ENCODE measurements around the gene MANBA. TPM values are rescaled to one million over a fixed set of nuclear protein-coding genes. Genes with fewer than 3 reads are reported as not detected.

Gene MANBA
- total RNA-seq, 2 donors from 2014 or later, result 16.3 to 21.8 TPM

DNA sequence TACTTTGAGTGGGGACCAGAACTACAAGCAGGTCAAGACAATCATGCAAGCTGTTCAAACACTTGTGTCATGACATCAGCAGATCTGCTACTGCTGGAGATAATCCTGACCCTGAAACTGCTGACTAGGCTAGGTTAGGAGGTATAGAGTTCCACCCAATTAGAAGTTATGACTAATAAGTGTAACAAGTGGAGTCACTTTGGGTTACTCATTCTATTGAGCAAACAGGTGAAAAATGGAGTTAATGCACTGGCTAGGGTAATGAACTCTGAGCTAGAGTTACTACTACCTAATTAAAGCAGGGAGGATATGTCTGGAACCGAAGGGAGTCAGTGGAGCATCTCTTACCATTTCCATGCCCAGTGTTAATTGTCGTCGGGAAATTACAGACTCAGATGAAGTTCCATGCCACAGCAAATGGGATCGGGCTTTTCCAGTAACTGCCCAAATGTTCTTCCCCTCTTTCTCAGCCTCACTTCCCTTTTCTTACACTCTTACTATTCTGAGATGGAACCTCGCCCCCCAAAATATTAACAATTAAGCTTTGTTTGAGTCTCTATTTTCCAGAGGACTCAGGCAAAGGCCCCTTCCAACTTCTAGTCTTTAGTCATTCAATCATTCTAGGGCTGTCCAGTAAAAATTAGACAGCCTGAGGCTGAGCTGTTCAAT, 19.8 kb upstream of the MANBA start:
- Histone ChIP-seq H3K4me1 (no peaks in the 10 kb centered on the region), H3K4me3 (no peak overlapping the region), H3K9ac (ENCODE audit: low read depth in 2 of 2, low read length in 2 of 2) (no peak overlapping the region), H3K27me3 (no peaks in the 10 kb centered on the region), H3K27ac (no peak overlapping the region), H3K36me3 (no peaks in the 10 kb centered on the region), H3K9me3 (no peaks in the 10 kb centered on the region)
- TF ChIP-seq, protein P1, sequence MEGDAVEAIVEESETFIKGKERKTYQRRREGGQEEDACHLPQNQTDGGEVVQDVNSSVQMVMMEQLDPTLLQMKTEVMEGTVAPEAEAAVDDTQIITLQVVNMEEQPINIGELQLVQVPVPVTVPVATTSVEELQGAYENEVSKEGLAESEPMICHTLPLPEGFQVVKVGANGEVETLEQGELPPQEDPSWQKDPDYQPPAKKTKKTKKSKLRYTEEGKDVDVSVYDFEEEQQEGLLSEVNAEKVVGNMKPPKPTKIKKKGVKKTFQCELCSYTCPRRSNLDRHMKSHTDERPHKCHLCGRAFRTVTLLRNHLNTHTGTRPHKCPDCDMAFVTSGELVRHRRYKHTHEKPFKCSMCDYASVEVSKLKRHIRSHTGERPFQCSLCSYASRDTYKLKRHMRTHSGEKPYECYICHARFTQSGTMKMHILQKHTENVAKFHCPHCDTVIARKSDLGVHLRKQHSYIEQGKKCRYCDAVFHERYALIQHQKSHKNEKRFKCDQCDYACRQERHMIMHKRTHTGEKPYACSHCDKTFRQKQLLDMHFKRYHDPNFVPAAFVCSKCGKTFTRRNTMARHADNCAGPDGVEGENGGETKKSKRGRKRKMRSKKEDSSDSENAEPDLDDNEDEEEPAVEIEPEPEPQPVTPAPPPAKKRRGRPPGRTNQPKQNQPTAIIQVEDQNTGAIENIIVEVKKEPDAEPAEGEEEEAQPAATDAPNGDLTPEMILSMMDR (IDR thresholded peaks at IDR 0.05), result no peak
- DNase-seq, result no peak
- intact Hi-C loops (cut with DNase I), result no loop called here

DNA sequence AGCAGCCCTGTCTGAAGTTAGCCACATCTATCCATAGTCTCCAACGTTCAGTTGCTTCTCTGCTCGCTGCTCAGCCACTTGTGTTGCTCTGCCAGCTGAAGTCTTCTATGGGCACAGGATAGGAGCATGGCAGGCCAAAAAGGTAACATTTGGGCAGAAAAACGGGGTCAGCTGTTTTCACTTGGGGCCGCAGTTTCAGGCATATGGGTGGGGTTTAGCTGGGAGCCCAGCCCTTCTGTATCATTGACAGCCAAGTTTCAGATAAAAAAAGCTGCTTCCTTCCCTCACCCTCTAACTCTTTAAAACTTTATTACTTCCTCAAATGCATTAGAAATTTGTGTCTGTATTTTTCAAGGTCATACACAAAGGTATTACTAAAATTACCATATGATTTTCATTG, 18.4 kb upstream of the MANBA start:
- intact Hi-C loops (cut with DNase I), result no loop called here
- Histone ChIP-seq H3K9ac (ENCODE audit: low read depth in 2 of 2, low read length in 2 of 2) (no peak overlapping the region), H3K27me3 (no peaks in the 10 kb centered on the region), H3K9me3 (no peaks in the 10 kb centered on the region), H3K4me1 (no peaks in the 10 kb centered on the region), H3K27ac (no peak overlapping the region), H3K4me3 (no peak overlapping the region), H3K36me3 (no peaks in the 10 kb centered on the region)
- no peak for DNase-seq
- TF ChIP-seq, protein P1 (IDR thresholded peaks at IDR 0.05), result no peak

DNA sequence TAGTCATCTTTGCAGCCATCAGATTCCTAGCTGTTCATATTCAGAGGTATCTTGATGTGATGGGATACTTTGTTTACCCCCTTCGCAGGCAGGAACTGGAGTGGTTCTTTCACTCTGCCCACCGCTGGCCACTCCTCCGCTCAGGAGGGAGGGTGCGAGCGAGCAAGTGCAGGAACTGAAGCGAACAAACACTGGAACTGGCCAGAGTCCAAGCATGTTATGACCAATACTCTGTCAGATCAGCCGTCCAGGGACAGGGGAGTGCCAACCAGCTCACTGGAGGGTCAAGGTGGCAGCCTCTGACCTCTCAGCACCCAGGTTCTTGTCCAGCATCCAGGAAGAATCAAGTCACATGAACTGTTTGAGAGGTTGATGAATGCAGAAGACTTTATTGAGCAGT, 18.0 kb upstream of the MANBA start:
- Histone ChIP-seq H3K27ac (no peak overlapping the region), H3K4me3 (no peak overlapping the region), H3K27me3 (no peaks in the 10 kb centered on the region), H3K4me1 (no peaks in the 10 kb centered on the region), H3K36me3 (no peaks in the 10 kb centered on the region), H3K9ac (ENCODE audit: low read depth in 2 of 2, low read length in 2 of 2) (no peak overlapping the region), H3K9me3 (no peaks in the 10 kb centered on the region)
- peak; percentile 75 for DNase-seq
- intact Hi-C loops (cut with DNase I), result no loop called here
- TF ChIP-seq, protein P1 (IDR thresholded peaks at IDR 0.05), result no peak

GRCh38 chr4:102775805-102776204, 15.0 kb upstream of the MANBA start:
- no peak overlapping the region for H3K4me3 ChIP-seq
- TF ChIP-seq, protein P1 (IDR thresholded peaks at IDR 0.05), result no peak
- H3K27me3 ChIP-seq, result no peaks in the 10 kb centered on the region
- no peaks in the 10 kb centered on the region for H3K4me1 ChIP-seq
- no peaks in the 10 kb centered on the region for H3K36me3 ChIP-seq
- no peak overlapping the region for H3K9ac ChIP-seq (ENCODE audit: low read depth in 2 of 2, low read length in 2 of 2)
- H3K9me3 ChIP-seq, result no peaks in the 10 kb centered on the region
- no peak for DNase-seq
- no peak overlapping the region for H3K27ac ChIP-seq
- intact Hi-C loops (cut with DNase I), result no loop called here

GRCh38 chr4:102774254-102774653, 13.5 kb upstream of the MANBA start:
- intact Hi-C loops (cut with DNase I), result no loop called here

More at GRCh38 chr4:102774254-102774653, 13.5 kb upstream of the MANBA start:
- H3K4me3 ChIP-seq, result no peak overlapping the region
- H3K4me1 ChIP-seq, result no peaks in the 10 kb centered on the region
- H3K9ac ChIP-seq (ENCODE audit: low read depth in 2 of 2, low read length in 2 of 2), result no peak overlapping the region
- H3K27me3 ChIP-seq, result no peaks in the 10 kb centered on the region
- TF ChIP-seq, protein P1 (IDR thresholded peaks at IDR 0.05), result no peak
- DNase-seq, result no peak
- H3K36me3 ChIP-seq, result no peaks in the 10 kb centered on the region
- no peak overlapping the region for H3K27ac ChIP-seq
- no peaks in the 10 kb centered on the region for H3K9me3 ChIP-seq

Data from colonic mucosa (tissue), 4 donors.